Sigmoid colon (tissue), 4 donors: ENCODE measurements around the gene FHOD3.
"Not testable (repeated sequence)": the region's sequence is repeated elsewhere in the genome, so short reads cannot be mapped to it uniquely, and the experiment has no call there.

Experiments used
- POLR2A ChIP-seq, 2 donors: fragments of 450-650 bp; IDR thresholded peaks; one replicate each; pipeline ENCODE4 v1.6.1; 2016; ENCODE audit warnings: antibody characterized with exemption in 2 of 2, mild to moderate bottlenecking in 2 of 2, moderate library complexity in 2 of 2
- POLR2AphosphoS5 ChIP-seq, 4 donors: sonication (generic); formaldehyde crosslinking; IDR thresholded peaks; one replicate each; pipeline ENCODE4 v1.6.1; 2017; ENCODE audit warnings: antibody characterized with exemption in 4 of 4
- TF ChIP-seq, protein P1 (sequence below), 4 experiments: fragments of 450-650 bp in 3 of 4; fragments of 200-600 bp in 1 of 4; IDR thresholded peaks; one replicate each; pipeline ENCODE4 v1.5.1; 2016 to 2019; ENCODE audit warnings: antibody characterized with exemption in 4 of 4, mild to moderate bottlenecking in 3 of 4, moderate library complexity in 2 of 4

DNA sequence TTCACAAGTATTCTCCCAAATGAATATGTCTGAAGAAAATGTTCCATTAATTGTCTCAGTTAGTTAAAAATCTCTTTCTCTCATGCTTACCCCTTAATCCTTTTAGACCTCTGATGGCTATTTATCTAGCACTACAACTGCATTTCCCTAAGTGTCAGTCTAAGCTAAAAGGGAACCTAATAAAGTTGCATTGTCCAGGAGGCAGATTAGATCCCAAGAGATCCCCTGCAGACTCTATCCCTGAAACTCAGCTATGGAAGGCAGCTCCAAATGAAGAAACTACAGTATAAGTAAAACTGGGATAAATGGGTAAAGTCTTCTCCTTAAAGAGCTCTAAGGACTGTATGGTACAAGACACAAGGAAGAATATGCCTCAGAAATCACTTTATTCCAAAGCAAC lies 518.6 kb downstream of the FHOD3 start:
- TF ChIP-seq, protein P1, sequence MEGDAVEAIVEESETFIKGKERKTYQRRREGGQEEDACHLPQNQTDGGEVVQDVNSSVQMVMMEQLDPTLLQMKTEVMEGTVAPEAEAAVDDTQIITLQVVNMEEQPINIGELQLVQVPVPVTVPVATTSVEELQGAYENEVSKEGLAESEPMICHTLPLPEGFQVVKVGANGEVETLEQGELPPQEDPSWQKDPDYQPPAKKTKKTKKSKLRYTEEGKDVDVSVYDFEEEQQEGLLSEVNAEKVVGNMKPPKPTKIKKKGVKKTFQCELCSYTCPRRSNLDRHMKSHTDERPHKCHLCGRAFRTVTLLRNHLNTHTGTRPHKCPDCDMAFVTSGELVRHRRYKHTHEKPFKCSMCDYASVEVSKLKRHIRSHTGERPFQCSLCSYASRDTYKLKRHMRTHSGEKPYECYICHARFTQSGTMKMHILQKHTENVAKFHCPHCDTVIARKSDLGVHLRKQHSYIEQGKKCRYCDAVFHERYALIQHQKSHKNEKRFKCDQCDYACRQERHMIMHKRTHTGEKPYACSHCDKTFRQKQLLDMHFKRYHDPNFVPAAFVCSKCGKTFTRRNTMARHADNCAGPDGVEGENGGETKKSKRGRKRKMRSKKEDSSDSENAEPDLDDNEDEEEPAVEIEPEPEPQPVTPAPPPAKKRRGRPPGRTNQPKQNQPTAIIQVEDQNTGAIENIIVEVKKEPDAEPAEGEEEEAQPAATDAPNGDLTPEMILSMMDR (IDR thresholded peaks at IDR 0.05): not testable (repeated sequence)
- not testable (repeated sequence) for TF ChIP-seq POLR2A, POLR2AphosphoS5 (IDR thresholded peaks at IDR 0.05)
